K562 (cell line): ENCODE results near the gene KCND1. TPM values are rescaled to one million over a fixed set of nuclear protein-coding genes. Genes with fewer than 3 reads are reported as not detected.

Source experiments
- CTCF ChIP-seq, 3 experiments: IDR thresholded peaks in 2 of 3; conservative IDR thresholded peaks in 1 of 3; 2 replicates each; pipeline ENCODE4 v1.5.1; 2011 to 2012; ENCODE audit warnings: low read length in 3 of 3, mild to moderate bottlenecking in 3 of 3, control low read depth in 2 of 3, improper control_type of control experiment in 1 of 3, inconsistent platforms in 1 of 3, low read depth in 1 of 3, mixed read lengths in 1 of 3, moderate library complexity in 1 of 3; ENCODE audit not compliant: insufficient read depth in 2 of 3
- E2F4 ChIP-seq: sonication (generic); formaldehyde crosslinking; IDR thresholded peaks from 2 replicates; pipeline ENCODE4 v1.8.0; 2022; ENCODE audit warnings: mild to moderate bottlenecking, low read depth, missing genetic modification reagents
- EHMT2 ChIP-seq: fragments of 450-650 bp; IDR thresholded peaks from 2 replicates; pipeline ENCODE4 v1.6.1; 2018; ENCODE audit warnings: antibody characterized with exemption
- EP400 ChIP-seq: fragments of 450-650 bp; IDR thresholded peaks from 2 replicates; pipeline ENCODE4 v1.6.1; 2017; ENCODE audit warnings: antibody characterized with exemption, mild to moderate bottlenecking, moderate library complexity
- FOXK2 ChIP-seq, 2 experiments: fragments of 450-650 bp; IDR thresholded peaks in 1 of 2; conservative IDR thresholded peaks in 1 of 2; 2 replicates each; pipeline ENCODE4 v1.6.1; 2016; ENCODE audit warnings: low read depth in 2 of 2, mild to moderate bottlenecking in 1 of 2
- HMGXB4 ChIP-seq: sonication (generic); formaldehyde crosslinking; IDR thresholded peaks from 2 replicates; pipeline ENCODE4 v1.8.1; 2023; ENCODE audit warnings: mild to moderate bottlenecking, missing genetic modification reagents
- HNRNPK ChIP-seq: fragments of 200-400 bp; formaldehyde crosslinking; IDR thresholded peaks from one replicate; pipeline ENCODE4 v1.6.1; 2018; ENCODE audit warnings: mild to moderate bottlenecking, low read depth, low read length; ENCODE audit not compliant: poor library complexity, severe bottlenecking
- JUND ChIP-seq, 2 experiments: IDR thresholded peaks; 2 replicates in 1 of 2; 3 replicates in 1 of 2; pipeline ENCODE4 v1.6.1; 2011; ENCODE audit warnings: borderline replicate concordance in 2 of 2, low read depth in 2 of 2, low read length in 2 of 2, improper control_type of control experiment in 1 of 2, missing biosample characterization in 1 of 2, missing genetic modification characterization in 1 of 2, missing genetic modification reagents in 1 of 2
- NR1H2 ChIP-seq: sonication (generic); formaldehyde crosslinking; IDR thresholded peaks from 2 replicates; pipeline ENCODE4 v1.4.0; 2020; ENCODE audit warnings: mild to moderate bottlenecking, missing genetic modification reagents
- POLR2AphosphoS5 ChIP-seq: IDR thresholded peaks from 2 replicates; pipeline ENCODE4 v1.6.1; 2011; ENCODE audit warnings: mild to moderate bottlenecking, low read depth, low read length, moderate library complexity; ENCODE audit not compliant: control insufficient read depth, insufficient read depth
- POLR3A ChIP-seq: IDR thresholded peaks from 2 replicates; pipeline ENCODE4 v1.6.1; 2011; ENCODE audit warnings: borderline replicate concordance, mild to moderate bottlenecking, moderate library complexity; ENCODE audit not compliant: insufficient read length, insufficient read depth; ENCODE audit errors: extremely low read depth
- PTBP1 ChIP-seq: fragments of 200-400 bp; formaldehyde crosslinking; IDR thresholded peaks from 2 replicates; pipeline ENCODE4 v1.6.1; 2017; ENCODE audit warnings: low read depth, low read length
- SMARCB1 ChIP-seq: IDR thresholded peaks from 2 replicates; pipeline ENCODE4 v1.6.1; 2011; ENCODE audit warnings: improper control_type of control experiment, low read depth; ENCODE audit not compliant: insufficient read length
- ZBTB49 ChIP-seq: sonication (generic); formaldehyde crosslinking; IDR thresholded peaks from 2 replicates; pipeline ENCODE4 v1.8.0; 2022; ENCODE audit warnings: missing genetic modification reagents, mild to moderate bottlenecking, borderline replicate concordance
- ZNF696 ChIP-seq: fragments of 250-450 bp; sonication (Bioruptor Pico); conservative IDR thresholded peaks from 2 replicates; pipeline ENCODE4 v1.4.0; 2020; ENCODE audit warnings: mild to moderate bottlenecking, moderate library complexity
- polyA plus RNA-seq, 8 experiments: library from polyadenylated mRNA; depleted of rRNA in 4 of 8; stranded (reverse) in 5 of 8; unstranded in 3 of 8; fragments of >200 nt; fragmentation: Nextera tagmentation in 2 of 8; fragmentation: Illumina TruSeq in 1 of 8; extraction: Ambion mirVana in 2 of 8; extraction: Trizol in 1 of 8; gene quantifications; 2 replicates each; pipeline versions ENCODE4 v1.2.1 to v1.2.3, GENCODE V29; 2011 to 2014; ENCODE audit warnings: inconsistent platforms in 1 of 8, missing spikeins in 1 of 8
- total RNA-seq, 7 experiments: library from RNA; depleted of rRNA in 6 of 7; stranded (reverse); fragments of >200 nt in 6 of 7; fragmentation: Illumina TruSeq in 2 of 7; extraction: Trizol in 2 of 7; gene quantifications; 2 replicates each; pipeline versions ENCODE4 v1.2.1 to v1.2.3, GENCODE V29; 2011 to 2021; ENCODE audit warnings: low replicate concordance in 1 of 7

The KCND1 gene
- total and polyA plus RNA-seq, 9 of the 15 experiments (the other 6 are each of a cell fraction or from before 2014, with no cell fraction given) = 0.06 to 0.83 (median 0.39) TPM; not detected in 1

- TF ChIP-seq FOXK2 (conservative IDR thresholded peaks at IDR 0.05 in 1 of 2, IDR thresholded peaks at IDR 0.05 in 1 of 2; ENCODE audit: low read depth in 2 of 2) = peak; percentile 48 to 61; a peak in 3 of 4 replicates
- TF ChIP-seq POLR2AphosphoS5 = peak; percentile 71; the same call in 1 of the 2 replicates
- TF ChIP-seq POLR3A = no peak
- TF ChIP-seq CTCF (IDR thresholded peaks at IDR 0.05 in 2 of 3, conservative IDR thresholded peaks at IDR 0.05 in 1 of 3; ENCODE audit: insufficient read depth in 2 of 3, low read depth in 1 of 3, low read length in 3 of 3) = no peak
- TF ChIP-seq EHMT2 = peak; percentile 64; the same call in 1 of the 2 replicates
- no peak for TF ChIP-seq SMARCB1
- TF ChIP-seq HNRNPK = no peak
- no peak for TF ChIP-seq NR1H2 (CRISPR knock-in tag)
- peak; percentile 83 for TF ChIP-seq EP400
- peak; percentile 59 for TF ChIP-seq JUND (IDR thresholded peaks at IDR 0.05; ENCODE audit: borderline replicate concordance, low read depth, low read length)
- peak; percentile 70; the same call in 1 of the 3 replicates for TF ChIP-seq JUND (tag; IDR thresholded peaks at IDR 0.05; ENCODE audit: borderline replicate concordance, low read depth, low read length)
- TF ChIP-seq E2F4 = no peak
- no peak for TF ChIP-seq ZBTB49 (CRISPR knock-in tag)
- TF ChIP-seq ZNF696 = no peak
- no peak for TF ChIP-seq HMGXB4 (CRISPR knock-in tag)
- TF ChIP-seq PTBP1 = no peak
Observed at GRCh38 chrX:48940404-48940955, 31.2 kb downstream of the KCND1 start (continued).
